Measurements from ENCODE around the gene ABCC11.

DNA sequence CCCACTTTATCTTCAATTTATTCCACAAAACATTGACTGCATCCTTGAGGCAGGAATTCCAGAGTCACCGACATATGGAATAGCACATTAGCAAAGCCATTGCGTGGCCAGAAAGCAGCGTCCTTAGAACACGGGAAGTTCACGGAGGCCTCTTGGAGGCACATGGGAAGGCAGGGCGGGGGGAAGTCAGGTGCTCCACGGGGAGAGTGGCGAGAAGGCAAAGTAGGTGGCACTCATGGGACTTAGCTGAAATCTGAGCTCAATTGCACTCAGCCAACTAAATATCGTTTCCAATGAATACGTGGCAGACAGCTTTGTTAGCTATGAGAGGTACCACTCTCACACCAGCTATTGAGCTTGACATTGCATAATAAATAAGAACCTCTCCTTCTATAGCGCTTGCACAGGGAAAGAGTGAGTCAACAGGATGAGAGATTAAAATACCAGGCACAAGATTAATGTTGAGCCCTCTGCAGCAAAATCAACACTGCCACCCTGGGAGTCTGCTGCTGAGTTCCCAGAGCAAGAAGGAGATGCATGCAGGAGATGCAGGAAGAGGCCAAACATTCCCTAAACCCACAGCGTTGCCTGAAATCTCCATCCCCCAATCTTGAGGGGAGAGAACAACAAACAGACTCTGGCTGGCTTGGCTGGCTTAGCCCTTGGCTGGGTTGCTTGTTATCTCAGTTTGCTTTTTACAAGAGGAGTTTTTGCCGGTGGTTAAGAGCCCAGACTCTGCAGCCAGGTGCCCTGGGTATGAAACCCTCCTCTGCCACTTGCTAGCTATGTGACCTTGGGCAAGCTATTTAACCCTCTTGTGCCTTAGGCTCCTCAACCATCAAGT lies 120.3 kb downstream of the ABCC11 start:
- 0 out of 2 replicates have a peak, but pooled peaks have one; percentile 16 for TF ChIP-seq EZH2phosphoT487 (IDR thresholded peaks at IDR 0.05; ENCODE audit: insufficient read depth, low read depth)
- no peak for TF ChIP-seq EZH2 (IDR thresholded peaks at IDR 0.05; ENCODE audit: insufficient read depth, poor library complexity, severe bottlenecking)
